D721Med (cell line): ENCODE results near the gene GDPD2.

Experiments
- DNase-seq: peaks from one replicate; pipeline ENCODE4 v3.0.0; 2011; ENCODE audit warnings: low spot score; ENCODE audit not compliant: insufficient read length
- FAIRE-seq: peaks from 2 replicates; lab custom pipeline; 2011; peaks lifted over from hg19 to GRCh38; lab: Jason Lieb, UNC
- TF ChIP-seq, protein P1 (sequence below): IDR thresholded peaks from 2 replicates; pipeline ENCODE4 v1.5.1; 2012; ENCODE audit warnings: mild to moderate bottlenecking, control low read depth; ENCODE audit not compliant: insufficient read depth; ENCODE audit errors: missing control alignments

GDPD2 gene

GRCh38 chrX:70480660-70481018 is 57.5 kb downstream of the GDPD2 start:
- TF ChIP-seq, protein P1, sequence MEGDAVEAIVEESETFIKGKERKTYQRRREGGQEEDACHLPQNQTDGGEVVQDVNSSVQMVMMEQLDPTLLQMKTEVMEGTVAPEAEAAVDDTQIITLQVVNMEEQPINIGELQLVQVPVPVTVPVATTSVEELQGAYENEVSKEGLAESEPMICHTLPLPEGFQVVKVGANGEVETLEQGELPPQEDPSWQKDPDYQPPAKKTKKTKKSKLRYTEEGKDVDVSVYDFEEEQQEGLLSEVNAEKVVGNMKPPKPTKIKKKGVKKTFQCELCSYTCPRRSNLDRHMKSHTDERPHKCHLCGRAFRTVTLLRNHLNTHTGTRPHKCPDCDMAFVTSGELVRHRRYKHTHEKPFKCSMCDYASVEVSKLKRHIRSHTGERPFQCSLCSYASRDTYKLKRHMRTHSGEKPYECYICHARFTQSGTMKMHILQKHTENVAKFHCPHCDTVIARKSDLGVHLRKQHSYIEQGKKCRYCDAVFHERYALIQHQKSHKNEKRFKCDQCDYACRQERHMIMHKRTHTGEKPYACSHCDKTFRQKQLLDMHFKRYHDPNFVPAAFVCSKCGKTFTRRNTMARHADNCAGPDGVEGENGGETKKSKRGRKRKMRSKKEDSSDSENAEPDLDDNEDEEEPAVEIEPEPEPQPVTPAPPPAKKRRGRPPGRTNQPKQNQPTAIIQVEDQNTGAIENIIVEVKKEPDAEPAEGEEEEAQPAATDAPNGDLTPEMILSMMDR = no peak
- no peak for FAIRE-seq
- no peak for DNase-seq

GRCh38 chrX:70481471-70482270 is 58.6 kb downstream of the GDPD2 start:
- peak; percentile 70 for FAIRE-seq
- no peak for DNase-seq
- TF ChIP-seq, protein P1 = no peak

- DNase-seq (no peak), FAIRE-seq (no peak)
- TF ChIP-seq, protein P1 = no peak
Measured at GRCh38 chrX:70482300-70482699, 59.2 kb downstream of the GDPD2 start.
